BJ (cell line): ENCODE results near the gene COX8A. TPM values are rescaled to one million over a fixed set of nuclear protein-coding genes. Genes with fewer than 3 reads are reported as not detected.
A peak's percentile ranks its signal among the peaks of the same experiment; 100 is the strongest.

Experiments
- CTCF ChIA-PET: fragments of 350-600 bp; formaldehyde crosslinking; extraction: SDS; loops from one replicate; lab custom pipeline; 2021; ENCODE audit warnings: antibody characterized with exemption, inconsistent platforms; lab: Yijun Ruan, JAX
- POLR2A ChIA-PET: fragments of 300-600 bp; sonication (Branson Sonifier 250); formaldehyde crosslinking; extraction: SDS; loops from one replicate; lab custom pipeline; 2021; ENCODE audit warnings: antibody characterized with exemption; lab: Charles Lee
- DNase-seq: peaks from one replicate; pipeline ENCODE4 v3.0.0-alpha.2; 2011; ENCODE audit warnings: low read depth
- H3K27me3 ChIP-seq: 2 replicates; pipeline ENCODE4 v1.6.0; 2011; ENCODE audit warnings: low read length; ENCODE audit not compliant: control insufficient read depth, insufficient read depth
- H3K36me3 ChIP-seq: 2 replicates; pipeline ENCODE4 v1.5.1; 2011; ENCODE audit warnings: low read length; ENCODE audit not compliant: control insufficient read depth, insufficient read depth
- H3K4me3 ChIP-seq: 2 replicates; pipeline ENCODE4 v1.5.1; 2011; ENCODE audit warnings: low read depth, mild to moderate bottlenecking, control low read depth, low read length
- polyA plus RNA-seq: library from polyadenylated mRNA; depleted of rRNA; stranded (reverse); fragments of >200 nt; gene quantifications from 2 replicates; pipeline ENCODE4 v1.2.3, GENCODE V29; 2011
- TF ChIP-seq, protein P1 (sequence below): IDR thresholded peaks from 2 replicates; pipeline ENCODE4 v1.5.1; 2011; ENCODE audit warnings: low read depth, mild to moderate bottlenecking, control low read depth, inconsistent platforms, low read length, moderate library complexity; ENCODE audit not compliant: insufficient read depth

COX8A gene
- polyA plus RNA-seq, 1 experiment: 527 TPM

DNA sequence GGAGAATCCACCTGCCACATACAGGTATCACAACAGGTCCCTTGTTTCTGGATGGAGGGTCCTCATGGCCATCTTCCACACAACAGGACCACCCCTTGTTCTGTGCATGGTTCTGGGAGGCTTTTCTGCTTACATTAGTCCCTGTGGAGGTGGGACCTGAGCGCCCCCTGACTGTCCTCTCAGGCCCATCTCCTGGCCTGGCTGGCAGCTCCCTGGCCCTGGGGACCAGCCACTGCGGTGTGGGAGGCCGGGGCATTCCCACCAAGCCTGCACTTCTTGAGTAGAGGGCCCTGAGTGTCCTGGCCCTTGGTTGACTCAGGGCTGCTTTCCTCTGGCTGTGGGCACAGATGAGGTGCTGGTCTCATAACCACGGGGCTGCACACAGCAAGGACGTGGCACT is 5.0 kb downstream of the COX8A start:
- Histone ChIP-seq H3K36me3 (peaks cover 8% of the 10 kb centered on the region), H3K4me3 (no peak overlapping the region), H3K27me3 (no peaks in the 10 kb centered on the region)
- ChIA-PET POLR2A (no interaction called here), CTCF (interaction anchor here (0.8 kb wide), 1 partner anchor 21 kb away, joined by 3 read pairs; no protein-coding TSS in a partner anchor)
- TF ChIP-seq, protein P1, sequence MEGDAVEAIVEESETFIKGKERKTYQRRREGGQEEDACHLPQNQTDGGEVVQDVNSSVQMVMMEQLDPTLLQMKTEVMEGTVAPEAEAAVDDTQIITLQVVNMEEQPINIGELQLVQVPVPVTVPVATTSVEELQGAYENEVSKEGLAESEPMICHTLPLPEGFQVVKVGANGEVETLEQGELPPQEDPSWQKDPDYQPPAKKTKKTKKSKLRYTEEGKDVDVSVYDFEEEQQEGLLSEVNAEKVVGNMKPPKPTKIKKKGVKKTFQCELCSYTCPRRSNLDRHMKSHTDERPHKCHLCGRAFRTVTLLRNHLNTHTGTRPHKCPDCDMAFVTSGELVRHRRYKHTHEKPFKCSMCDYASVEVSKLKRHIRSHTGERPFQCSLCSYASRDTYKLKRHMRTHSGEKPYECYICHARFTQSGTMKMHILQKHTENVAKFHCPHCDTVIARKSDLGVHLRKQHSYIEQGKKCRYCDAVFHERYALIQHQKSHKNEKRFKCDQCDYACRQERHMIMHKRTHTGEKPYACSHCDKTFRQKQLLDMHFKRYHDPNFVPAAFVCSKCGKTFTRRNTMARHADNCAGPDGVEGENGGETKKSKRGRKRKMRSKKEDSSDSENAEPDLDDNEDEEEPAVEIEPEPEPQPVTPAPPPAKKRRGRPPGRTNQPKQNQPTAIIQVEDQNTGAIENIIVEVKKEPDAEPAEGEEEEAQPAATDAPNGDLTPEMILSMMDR: no peak
- DNase-seq: no peak

DNA sequence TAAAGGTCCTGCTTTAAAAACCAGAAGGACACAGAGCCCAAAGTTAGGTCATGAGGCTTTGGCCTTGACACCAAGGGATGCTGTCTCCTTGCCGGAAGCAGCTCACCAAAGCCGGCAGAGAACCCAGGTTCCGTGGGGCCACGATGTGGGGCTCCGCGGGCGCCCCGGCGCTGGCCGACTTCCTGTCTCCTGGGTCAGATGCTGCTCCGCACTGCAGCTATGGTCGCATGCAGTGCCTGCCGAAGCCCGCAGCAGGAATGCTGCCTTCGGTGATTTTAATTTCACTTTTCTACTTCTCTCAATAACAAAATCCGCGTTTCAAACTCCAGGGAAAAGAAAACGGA is 11.4 kb downstream of the COX8A start:
- CTCF ChIA-PET: no interaction called here
- TF ChIP-seq, protein P1: no peak
- no peaks in the 10 kb centered on the region for H3K27me3 ChIP-seq
- no peak for DNase-seq
- POLR2A ChIA-PET: no interaction called here
- peak overlapping the region; percentile 99 for H3K4me3 ChIP-seq
- H3K36me3 ChIP-seq: peaks cover 12% of the 10 kb centered on the region

DNA sequence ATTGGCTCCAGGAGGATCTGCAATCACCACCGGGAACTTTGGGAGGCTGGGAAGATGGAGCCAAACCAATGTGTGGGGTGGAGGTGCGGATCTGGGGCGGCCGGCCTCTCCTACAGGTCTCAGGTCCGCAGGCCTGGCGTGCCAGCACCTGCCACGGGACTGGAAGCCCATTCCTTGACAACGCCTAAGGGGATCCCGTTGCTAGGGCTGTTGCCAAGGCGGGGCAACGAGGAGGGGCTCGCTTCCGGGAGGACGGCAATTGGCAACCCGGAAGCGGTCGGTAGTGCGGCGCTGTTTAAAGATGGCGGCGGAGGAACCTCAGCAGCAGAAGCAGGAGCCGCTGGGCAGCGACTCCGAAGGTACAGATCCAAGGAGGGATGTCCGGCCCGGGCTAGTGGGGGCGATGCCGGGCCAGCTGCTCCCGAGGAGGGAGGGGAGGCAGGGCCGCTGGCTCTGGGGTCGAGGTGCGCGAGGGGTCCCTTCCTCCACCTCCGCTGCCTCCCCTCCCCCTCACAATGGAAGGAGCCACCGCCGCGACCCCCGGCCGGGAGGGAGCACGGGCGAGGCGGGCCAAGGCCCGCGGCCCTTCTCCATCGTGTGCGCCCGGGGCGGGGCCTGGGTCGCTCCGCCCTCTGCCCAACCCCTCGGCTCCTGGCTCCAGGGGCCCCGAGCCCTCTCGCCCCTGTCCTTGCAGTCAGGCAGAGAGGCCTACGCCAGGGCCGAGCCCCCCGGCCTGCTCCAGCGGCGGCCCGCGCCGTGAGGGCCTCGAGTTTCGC is 11.9 kb downstream of the COX8A start, which contains the start of gene OTUB1:
TSS of gene OTUB1 (plus strand) at position 283 of the 776 bp plus-strand sequence. CDS start at position 302, 19 bp downstream.
- POLR2A ChIA-PET: no interaction called here
- H3K36me3 ChIP-seq: peaks cover 16% of the 10 kb centered on the region
- CTCF ChIA-PET: no interaction called here
- peak; percentile 66 for DNase-seq
- H3K27me3 ChIP-seq: no peaks in the 10 kb centered on the region
- TF ChIP-seq, protein P1: no peak
- H3K4me3 ChIP-seq: peak within 1 kb of the TSS; percentile 99

DNA sequence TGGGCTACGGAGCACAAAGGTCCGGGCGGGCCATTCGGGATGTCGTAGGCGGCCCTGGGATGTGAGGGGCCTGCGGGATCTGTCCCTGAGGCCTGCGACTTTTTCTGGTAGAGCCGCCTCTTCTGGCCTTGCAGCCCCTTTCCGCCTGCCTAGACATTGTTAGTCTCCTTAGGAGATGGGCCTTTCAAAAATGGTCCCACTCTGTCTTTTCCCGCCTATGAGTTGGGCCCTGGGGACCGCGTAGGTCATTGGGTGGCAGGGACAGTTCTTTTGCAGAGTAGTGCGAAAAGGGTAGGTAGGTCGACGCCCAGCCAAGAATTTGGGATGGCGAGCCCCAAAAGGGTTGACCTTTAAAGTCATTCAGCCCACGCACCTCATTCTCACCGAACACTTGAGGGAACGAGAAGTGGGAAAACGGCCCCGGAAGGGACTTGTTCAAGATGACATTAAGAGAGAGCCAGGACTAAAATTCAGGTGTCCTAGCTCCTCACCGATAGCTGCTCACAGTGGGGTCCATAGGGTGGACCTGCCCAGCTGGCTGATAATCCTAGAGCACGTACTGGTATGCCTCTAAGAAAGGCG is 12.6 kb downstream of the COX8A start:
- H3K4me3 ChIP-seq: peak overlapping the region; percentile 99
- TF ChIP-seq, protein P1: no peak
- POLR2A ChIA-PET: no interaction called here
- H3K27me3 ChIP-seq: no peaks in the 10 kb centered on the region
- H3K36me3 ChIP-seq: peaks cover 16% of the 10 kb centered on the region
- CTCF ChIA-PET: interaction anchor here (1.1 to 1.3 kb wide), 2 partner anchors 13 to 162 kb away, joined by 4 to 8 read pairs; no protein-coding TSS in a partner anchor
- no peak for DNase-seq

DNA sequence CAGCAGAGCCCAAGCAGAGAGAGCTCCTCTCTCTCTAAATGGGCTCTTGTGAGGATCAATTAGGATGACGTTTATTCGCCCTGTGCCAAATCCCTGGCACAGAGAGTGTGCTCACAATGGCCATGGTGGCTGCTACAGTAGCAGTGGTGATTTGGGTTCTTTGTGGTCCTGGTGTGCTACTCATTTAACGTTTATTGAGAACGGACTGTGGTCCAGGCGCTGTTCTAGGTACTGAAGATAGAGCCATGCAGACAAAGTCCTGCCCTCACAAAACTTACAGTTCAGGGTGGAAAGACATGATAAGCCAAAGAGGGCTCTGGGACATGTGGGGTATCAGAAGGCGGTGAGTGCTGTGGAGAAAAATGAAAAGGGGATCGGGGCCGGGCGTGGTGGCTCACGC is 17.1 kb downstream of the COX8A start:
- no peak for DNase-seq
- Histone ChIP-seq H3K4me3 (no peak overlapping the region), H3K27me3 (no peaks in the 10 kb centered on the region), H3K36me3 (peaks cover 27% of the 10 kb centered on the region)
- POLR2A ChIA-PET: no interaction called here
- CTCF ChIA-PET: interaction anchor here (1.0 to 4.3 kb wide), 2 partner anchors 9 to 158 kb away, joined by 3 to 25 read pairs; no protein-coding TSS in a partner anchor
- TF ChIP-seq, protein P1: no peak
